Common myeloid progenitor, CD34-positive (primary cell): ENCODE measurements around the gene VWA3A.
A peak's percentile ranks its signal among the peaks of the same experiment; 100 is the strongest.
"Not testable (repeated sequence)": the region's sequence is repeated elsewhere in the genome, so short reads cannot be mapped to it uniquely, and the experiment has no call there.

Experiments used
- CTCF ChIA-PET: fragments of 350-600 bp; sonication (Branson Sonifier 250); formaldehyde crosslinking; loops from one replicate; lab custom pipeline; 2021; ENCODE audit warnings: antibody characterized with exemption; lab: Charles Lee
- POLR2A ChIA-PET: fragments of 350-600 bp; sonication (Branson Sonifier 250); formaldehyde crosslinking; loops from one replicate; lab custom pipeline; 2021; ENCODE audit warnings: antibody characterized with exemption; lab: Charles Lee
- DNase-seq, 3 donors: peaks; one replicate each; pipeline versions ENCODE4 v3.0.0 to v3.0.0-alpha.2; 2013
- H3K27ac ChIP-seq, 2 experiments: 1 replicate in 1 of 2; 2 replicates in 1 of 2; pipeline ENCODE4 v1.7.0; 2013; ENCODE audit warnings: inconsistent platforms in 2 of 2, low read length in 2 of 2, mild to moderate bottlenecking in 2 of 2, low read depth in 1 of 2, moderate library complexity in 1 of 2; ENCODE audit not compliant: severe bottlenecking in 2 of 2, insufficient read depth in 1 of 2, poor library complexity in 1 of 2
- H3K27me3 ChIP-seq, 5 experiments: replicated peaks in 2 of 5; 1 replicate in 3 of 5; 2 replicates in 2 of 5; pipeline versions ENCODE4 v1.6.1 to v1.7.0; 2013; ENCODE audit warnings: low read length in 4 of 5, mild to moderate bottlenecking in 2 of 5, moderate library complexity in 2 of 5, inconsistent platforms in 1 of 5; ENCODE audit not compliant: insufficient read depth in 5 of 5, control insufficient read depth in 4 of 5
- H3K36me3 ChIP-seq, 4 experiments: 1 replicate in 2 of 4; 2 replicates in 2 of 4; pipeline versions ENCODE4 v1.6.1 to v1.7.0; 2013; ENCODE audit warnings: low read length in 3 of 4, control low read depth in 1 of 4, mild to moderate bottlenecking in 1 of 4; ENCODE audit not compliant: control insufficient read depth in 4 of 4, insufficient read depth in 4 of 4
- H3K4me1 ChIP-seq, 4 experiments: 1 replicate in 3 of 4; 2 replicates in 1 of 4; pipeline versions ENCODE4 v1.6.1 to v1.7.1; 2013; ENCODE audit warnings: low read length in 3 of 4, mild to moderate bottlenecking in 3 of 4, control low read depth in 1 of 4, inconsistent platforms in 1 of 4, moderate library complexity in 1 of 4; ENCODE audit not compliant: control insufficient read depth in 4 of 4, insufficient read depth in 4 of 4; ENCODE audit errors: control extremely low read depth in 1 of 4
- H3K4me3 ChIP-seq, 7 experiments: 1 replicate in 4 of 7; 2 replicates in 3 of 7; pipeline versions ENCODE4 v1.5.1 to v1.7.0; 2013; ENCODE audit warnings: mild to moderate bottlenecking in 7 of 7, low read length in 6 of 7, moderate library complexity in 6 of 7, inconsistent platforms in 2 of 7, low read depth in 2 of 7, control low read depth in 1 of 7; ENCODE audit not compliant: insufficient read depth in 4 of 7, control insufficient read depth in 1 of 7; ENCODE audit errors: extremely low read depth in 1 of 7
- H3K9me3 ChIP-seq, 5 experiments: 1 replicate in 4 of 5; 2 replicates in 1 of 5; pipeline versions ENCODE4 v1.6.1 to v1.7.1; 2013; ENCODE audit warnings: low read length in 4 of 5, mild to moderate bottlenecking in 2 of 5, inconsistent platforms in 1 of 5, low read depth in 1 of 5, moderate library complexity in 1 of 5; ENCODE audit not compliant: control insufficient read depth in 4 of 5, insufficient read depth in 2 of 5; ENCODE audit errors: control extremely low read depth in 1 of 5
- WGBS: methylation state at CpG from one replicate; pipeline ENCODE4 v1.1.5; 2013; ENCODE audit not compliant: insufficient coverage; 5-methylcytosine and 5-hydroxymethylcytosine counted together

VWA3A gene

GRCh38 chr16:22162656-22163009 is 70.3 kb downstream of the VWA3A start:
- POLR2A ChIA-PET = no interaction called here
- peak overlapping the region in 3 of 7 experiments; percentile 44 to 60 (median 51) for H3K4me3 ChIP-seq
- no peak overlapping the region for H3K27ac ChIP-seq
- H3K36me3 ChIP-seq = no peaks in the 10 kb centered on the region
- CTCF ChIA-PET = interaction anchor here (1.1 kb wide), 1 partner anchor 27 kb away, joined by 3 read pairs; no protein-coding TSS in a partner anchor
- peaks cover 0 to 7% (median 3%) of the 10 kb centered on the region in 4 experiments for H3K4me1 ChIP-seq
- no peak for DNase-seq
- peaks cover 2 to 16% (median 9%) of the 10 kb centered on the region in 5 experiments for H3K27me3 ChIP-seq
- H3K9me3 ChIP-seq = peaks cover 0 to 3% (median 0%) of the 10 kb centered on the region in 5 experiments
- WGBS = 43% methylated on average over 14 of the region's 14 CpGs

GRCh38 chr16:22163806-22164205 is 71.5 kb downstream of the VWA3A start:
- H3K36me3 ChIP-seq = no peaks in the 10 kb centered on the region
- H3K27me3 ChIP-seq = peaks cover 2 to 16% (median 9%) of the 10 kb centered on the region in 5 experiments
- H3K4me1 ChIP-seq = peaks cover 0 to 7% (median 3%) of the 10 kb centered on the region in 4 experiments
- ChIA-PET CTCF (no interaction called here), POLR2A (no interaction called here)
- 98% methylated on average over 4 of the region's 6 CpGs for WGBS
- no peak overlapping the region for H3K27ac ChIP-seq
- peaks cover 0 to 3% (median 0%) of the 10 kb centered on the region in 5 experiments for H3K9me3 ChIP-seq
- H3K4me3 ChIP-seq = no peak overlapping the region
- DNase-seq = no peak

GRCh38 chr16:22164482-22164881 is 72.1 kb downstream of the VWA3A start:
- DNase-seq = no peak
- Histone ChIP-seq H3K4me1 (peaks cover 0 to 7% (median 3%) of the 10 kb centered on the region in 4 experiments), H3K36me3 (no peaks in the 10 kb centered on the region), H3K9me3 (peaks cover 0 to 3% (median 0%) of the 10 kb centered on the region in 5 experiments), H3K4me3 (no peak overlapping the region), H3K27me3 (peaks cover 2 to 16% (median 9%) of the 10 kb centered on the region in 5 experiments), H3K27ac (no peak overlapping the region)
- CTCF ChIA-PET = no interaction called here
- 94% methylated on average over 5 of the region's 5 CpGs for WGBS
- POLR2A ChIA-PET = no interaction called here

- H3K4me3 ChIP-seq = no peak overlapping the region
- CTCF ChIA-PET = interaction anchor here (0.9 to 1.8 kb wide), 5 partner anchors 9 to 165 kb away, joined by 3 to 10 read pairs (median 3); no protein-coding TSS in a partner anchor
- POLR2A ChIA-PET = no interaction called here
- H3K4me1 ChIP-seq = peaks cover 0 to 7% (median 3%) of the 10 kb centered on the region in 4 experiments
- H3K9me3 ChIP-seq = peaks cover 0 to 3% (median 0%) of the 10 kb centered on the region in 5 experiments
- WGBS = 96% methylated on average over 16 of the region's 16 CpGs
- H3K27ac ChIP-seq = no peak overlapping the region
- H3K27me3 ChIP-seq = peaks cover 2 to 15% (median 9%) of the 10 kb centered on the region in 5 experiments
- no peak for DNase-seq
- no peaks in the 10 kb centered on the region for H3K36me3 ChIP-seq
Measured at GRCh38 chr16:22165508-22166285, 73.4 kb downstream of the VWA3A start.

GRCh38 chr16:22171953-22172352 is 79.6 kb downstream of the VWA3A start:
- Histone ChIP-seq H3K27me3 (no peaks in the 10 kb centered on the region), H3K4me1 (no peaks in the 10 kb centered on the region), H3K27ac (no peak overlapping the region), H3K36me3 (no peaks in the 10 kb centered on the region), H3K4me3 (no peak overlapping the region), H3K9me3 (no peaks in the 10 kb centered on the region)
- ChIA-PET POLR2A (no interaction called here), CTCF (no interaction called here)
- no peak for DNase-seq
- WGBS = 97% methylated on average over 6 of the region's 6 CpGs

GRCh38 chr16:22172642-22173041 is 80.3 kb downstream of the VWA3A start:
- CTCF ChIA-PET, H3K36me3 ChIP-seq: not testable (repeated sequence)

GRCh38 chr16:22174642-22175041 is 82.3 kb downstream of the VWA3A start:
- ChIA-PET CTCF (interaction anchor here (0.8 kb wide), 1 partner anchor 9 kb away, joined by 3 read pairs; no protein-coding TSS in a partner anchor), POLR2A (no interaction called here)
- no peaks in the 10 kb centered on the region for H3K36me3 ChIP-seq
- H3K4me1 ChIP-seq = no peaks in the 10 kb centered on the region
- 63% methylated on average over 7 of the region's 9 CpGs for WGBS
- no peaks in the 10 kb centered on the region for H3K9me3 ChIP-seq
- no peaks in the 10 kb centered on the region for H3K27me3 ChIP-seq
- no peak overlapping the region for H3K4me3 ChIP-seq
- H3K27ac ChIP-seq = no peak overlapping the region
- DNase-seq = no peak

More at GRCh38 chr16:22172642-22173041, 80.3 kb downstream of the VWA3A start:
- H3K27me3 ChIP-seq, H3K27ac ChIP-seq, POLR2A ChIA-PET, H3K4me3 ChIP-seq, DNase-seq, H3K4me1 ChIP-seq, H3K9me3 ChIP-seq: not testable (repeated sequence)
- WGBS = 100% methylated on average over 1 of the region's 1 CpG
